HCT116 (cell line): ENCODE results near the gene MAP3K4. TPM values are rescaled to one million over a fixed set of nuclear protein-coding genes. Genes with fewer than 3 reads are reported as not detected.

ENCODE experiments used
- ATAC-seq: fragments of 200-7000 bp; cut with Tn5 transposase; 2 replicates; pipeline ENCODE4 v1.9.1; 2020; ENCODE audit warnings: mild to moderate bottlenecking, moderate library complexity
- BruUV-seq: library from RNA; stranded (reverse); fragments of 400-500 nt; replicated peaks from 2 replicates; lab custom pipeline; 2021; lab: Mats Ljungman, UMichigan
- CTCF ChIA-PET: fragments of 300-600 bp; sonication (Branson Sonifier 250); formaldehyde crosslinking; loops from one replicate; lab custom pipeline; 2021; ENCODE audit warnings: antibody characterized with exemption; lab: Charles Lee
- POLR2A ChIA-PET: fragments of 300-600, 350-600 bp; sonication (Branson Sonifier 250); formaldehyde crosslinking; loops from one replicate; lab custom pipeline; 2021; ENCODE audit warnings: antibody characterized with exemption; lab: Charles Lee
- RAD21 ChIA-PET, 2 experiments: fragments of 300-600 bp; sonication (Branson Sonifier 250); formaldehyde crosslinking; loops; one replicate each; lab custom pipeline; 2023; ENCODE audit warnings: low total read pairs in 2 of 2; ENCODE audit not compliant: uncharacterized antibody in 2 of 2, unreplicated experiment in 2 of 2, low non-redundant PET in 1 of 2; lab: Charles Lee
- DNase-seq: peaks from one replicate; pipeline ENCODE4 v3.0.0-alpha.2; 2010; ENCODE audit warnings: low read depth, low spot score
- H2AFZ ChIP-seq: fragments of 200-600 bp; shearing (Covaris generic), sonication (generic); 2 replicates; pipeline ENCODE4 v1.6.1; 2017; ENCODE audit warnings: low read depth, mixed run types, mixed read lengths, antibody characterized with exemption, low read length; ENCODE audit not compliant: poor library complexity, severe bottlenecking
- H3K27ac ChIP-seq: 2 replicates; pipeline ENCODE4 v1.5.1; 2012; ENCODE audit warnings: low read depth, low read length
- H3K27me3 ChIP-seq: fragments of 200-600 bp; sonication (generic); 2 replicates; pipeline ENCODE4 v1.6.1; 2016; ENCODE audit warnings: mixed run types, low read length, mixed read lengths; ENCODE audit not compliant: insufficient read depth
- H3K36me3 ChIP-seq, 2 experiments: fragments of 200-500 bp in 1 of 2; fragments of 200-600 bp in 1 of 2; sonication (Bioruptor generic) in 1 of 2; sonication (generic) in 1 of 2; 2 replicates each; pipeline versions ENCODE4 v1.5.1 to v1.6.1; 2014 to 2016; ENCODE audit warnings: low read length in 2 of 2, inconsistent platforms in 1 of 2, mixed read lengths in 1 of 2, mixed run types in 1 of 2; ENCODE audit not compliant: insufficient read depth in 2 of 2, control insufficient read depth in 1 of 2
- H3K4me1 ChIP-seq, 2 experiments: fragments of 200-600 bp in 1 of 2; sonication (generic) in 1 of 2; 2 replicates each; pipeline versions ENCODE4 v1.5.1 to v1.6.1; 2012 to 2017; ENCODE audit warnings: low read length in 2 of 2, inconsistent platforms in 1 of 2, mild to moderate bottlenecking in 1 of 2, mixed read lengths in 1 of 2, mixed run types in 1 of 2, moderate library complexity in 1 of 2; ENCODE audit not compliant: insufficient read depth in 2 of 2, control insufficient read depth in 1 of 2
- H3K4me2 ChIP-seq: fragments of 200-600 bp; sonication (generic); 2 replicates; pipeline ENCODE4 v1.6.1; 2017; ENCODE audit warnings: mixed run types, low read length, mixed read lengths
- H3K4me3 ChIP-seq, 2 experiments: fragments of 200-600 bp in 1 of 2; sonication (generic) in 1 of 2; replicated peaks in 1 of 2; 2 replicates each; pipeline ENCODE4 v1.5.1; 2011 to 2016; ENCODE audit warnings: low read length in 2 of 2, control low read depth in 1 of 2, low read depth in 1 of 2, mild to moderate bottlenecking in 1 of 2, mixed read lengths in 1 of 2, mixed run types in 1 of 2
- H3K79me2 ChIP-seq: fragments of 200-600 bp; sonication (generic); 2 replicates; pipeline ENCODE4 v1.6.1; 2017; ENCODE audit warnings: mild to moderate bottlenecking, mixed run types, low read length, moderate library complexity, mixed read lengths; ENCODE audit not compliant: insufficient read depth
- H3K9ac ChIP-seq: fragments of 200-600 bp; sonication (generic); 2 replicates; pipeline ENCODE4 v1.6.1; 2016; ENCODE audit warnings: low read length, mixed read lengths
- H3K9me2 ChIP-seq: fragments of 200-600 bp; sonication (generic), shearing (Covaris generic); 2 replicates; pipeline ENCODE4 v1.6.1; 2017; ENCODE audit warnings: mixed run types, mild to moderate bottlenecking, moderate library complexity; ENCODE audit not compliant: insufficient read depth
- H3K9me3 ChIP-seq, 2 experiments: fragments of 200-500 bp in 1 of 2; fragments of 200-600 bp in 1 of 2; sonication (Bioruptor generic) in 1 of 2; sonication (generic) in 1 of 2; 2 replicates each; pipeline ENCODE4 v1.6.1; 2014 to 2017; ENCODE audit warnings: low read length in 2 of 2, mixed read lengths in 2 of 2, inconsistent platforms in 1 of 2, low read depth in 1 of 2, mild to moderate bottlenecking in 1 of 2, mixed run types in 1 of 2, moderate library complexity in 1 of 2; ENCODE audit not compliant: control insufficient read depth in 1 of 2, insufficient read depth in 1 of 2
- H4K20me1 ChIP-seq: fragments of 200-600 bp; sonication (generic), shearing (Covaris generic); 2 replicates; pipeline ENCODE4 v1.6.1; 2017; ENCODE audit warnings: mixed run types, mild to moderate bottlenecking, moderate library complexity; ENCODE audit not compliant: insufficient read depth
- CBX3 ChIP-seq: IDR thresholded peaks from 2 replicates; pipeline ENCODE4 v1.6.1; 2012; ENCODE audit warnings: low read depth
- EGR1 ChIP-seq: IDR thresholded peaks from 2 replicates; pipeline ENCODE4 v1.6.1; 2012; ENCODE audit warnings: low read depth
- ELF1 ChIP-seq: IDR thresholded peaks from 2 replicates; pipeline ENCODE4 v1.6.1; 2012; ENCODE audit warnings: low read depth, borderline replicate concordance
- FOSL1 ChIP-seq: IDR thresholded peaks from 2 replicates; pipeline ENCODE4 v1.6.1; 2012; ENCODE audit warnings: low read depth
- JUND ChIP-seq: IDR thresholded peaks from 2 replicates; pipeline ENCODE4 v1.6.1; 2012
- POLR2AphosphoS5 ChIP-seq: IDR thresholded peaks from 2 replicates; pipeline ENCODE4 v1.6.1; 2011; ENCODE audit warnings: mild to moderate bottlenecking, low read depth, low read length, moderate library complexity
- SIN3A ChIP-seq: IDR thresholded peaks from 2 replicates; pipeline ENCODE4 v1.6.1; 2012; ENCODE audit warnings: low read depth
- SP1 ChIP-seq: IDR thresholded peaks from 2 replicates; pipeline ENCODE4 v1.6.1; 2012; ENCODE audit warnings: low read depth
- TCF7L2 ChIP-seq: IDR thresholded peaks from 2 replicates; pipeline ENCODE4 v1.7.0; 2011; ENCODE audit warnings: borderline replicate concordance, inconsistent platforms; ENCODE audit not compliant: insufficient read depth, insufficient read length; ENCODE audit errors: extremely low read depth
- ZNF274 ChIP-seq: fragments of 200-500 bp; sonication (Bioruptor generic); IDR thresholded peaks from 2 replicates; pipeline ENCODE4 v1.6.1; 2014; ENCODE audit warnings: mild to moderate bottlenecking, low read depth, low read length, inconsistent platforms
- intact Hi-C: fragments of 100-400 bp; cut with micrococcal nuclease; formaldehyde crosslinking; loops from 2 replicates; pipeline ENCODE4 v1.10.0; 2022
- total RNA-seq: library from RNA; stranded (reverse); gene quantifications from one replicate; pipeline ENCODE4 v1.2.1, GENCODE V29; 2021; ENCODE audit not compliant: unreplicated experiment
- TF ChIP-seq, protein P1 (sequence below): IDR thresholded peaks from 2 replicates; pipeline ENCODE4 v1.6.1; 2012
- TF ChIP-seq, protein P2 (sequence below), 3 experiments: fragments of 200-600 bp in 1 of 3; sonication (generic) in 1 of 3; IDR thresholded peaks in 2 of 3; conservative IDR thresholded peaks in 1 of 3; 2 replicates each; pipeline ENCODE4 v1.5.1; 2012 to 2017; ENCODE audit warnings: low read depth in 2 of 3, low read length in 2 of 3, antibody characterized with exemption in 1 of 3, borderline replicate concordance in 1 of 3, control low read depth in 1 of 3, mild to moderate bottlenecking in 1 of 3, mixed read lengths in 1 of 3, mixed run types in 1 of 3, moderate library complexity in 1 of 3; ENCODE audit not compliant: insufficient read depth in 1 of 3

The MAP3K4 gene
- total RNA-seq, 1 experiment from 2014 or later = 46.5 TPM

DNA sequence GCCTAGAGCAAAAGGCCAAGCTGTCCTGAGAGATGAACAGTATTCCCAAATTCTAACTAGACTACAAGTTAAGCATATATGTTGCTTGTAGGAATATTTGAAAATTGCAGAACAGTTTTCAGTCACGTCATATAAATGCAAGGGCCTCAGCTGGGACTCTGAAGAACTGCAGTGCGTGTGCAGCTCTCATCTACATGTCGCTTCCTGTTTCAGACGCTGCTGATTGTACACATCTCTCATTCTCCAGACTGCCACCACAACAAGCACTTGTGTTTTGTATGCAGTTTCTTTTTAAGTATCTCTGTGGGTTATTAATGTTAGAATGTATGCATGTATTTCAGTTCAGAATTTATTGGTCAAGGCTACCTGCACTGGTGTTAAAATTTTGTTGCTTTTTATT lies 119.7 kb downstream of the MAP3K4 start:
- DNase-seq (no peak), ATAC-seq (no peak)
- Histone ChIP-seq H2AFZ (no peak overlapping the region), H3K4me2 (no peak overlapping the region), H3K9me2 (no peaks in the 10 kb centered on the region), H3K27me3 (no peaks in the 10 kb centered on the region), H4K20me1 (no peaks in the 10 kb centered on the region), H3K27ac (no peak overlapping the region), H3K9me3 (no peaks in the 10 kb centered on the region), H3K79me2 (no peaks in the 10 kb centered on the region), H3K9ac (no peak overlapping the region), H3K4me3 (no peak overlapping the region), H3K4me1 (no peaks in the 10 kb centered on the region), H3K36me3 (peaks cover 33 to 37% of the 10 kb centered on the region in 2 experiments)
- no TSS peak for BruUV-seq
- intact Hi-C loops = no loop called here
- RAD21 ChIA-PET = no interaction called here
- POLR2A ChIA-PET = no interaction called here
- CTCF ChIA-PET = no interaction called here
- TF ChIP-seq POLR2AphosphoS5 (no peak), SIN3A (no peak), FOSL1 (no peak), ELF1 (no peak), ZNF274 (no peak), TCF7L2 (no peak), EGR1 (no peak), SP1 (no peak), CBX3 (no peak), JUND (no peak)
- TF ChIP-seq, protein P1, sequence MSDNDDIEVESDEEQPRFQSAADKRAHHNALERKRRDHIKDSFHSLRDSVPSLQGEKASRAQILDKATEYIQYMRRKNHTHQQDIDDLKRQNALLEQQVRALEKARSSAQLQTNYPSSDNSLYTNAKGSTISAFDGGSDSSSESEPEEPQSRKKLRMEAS = no peak
- TF ChIP-seq, protein P2, sequence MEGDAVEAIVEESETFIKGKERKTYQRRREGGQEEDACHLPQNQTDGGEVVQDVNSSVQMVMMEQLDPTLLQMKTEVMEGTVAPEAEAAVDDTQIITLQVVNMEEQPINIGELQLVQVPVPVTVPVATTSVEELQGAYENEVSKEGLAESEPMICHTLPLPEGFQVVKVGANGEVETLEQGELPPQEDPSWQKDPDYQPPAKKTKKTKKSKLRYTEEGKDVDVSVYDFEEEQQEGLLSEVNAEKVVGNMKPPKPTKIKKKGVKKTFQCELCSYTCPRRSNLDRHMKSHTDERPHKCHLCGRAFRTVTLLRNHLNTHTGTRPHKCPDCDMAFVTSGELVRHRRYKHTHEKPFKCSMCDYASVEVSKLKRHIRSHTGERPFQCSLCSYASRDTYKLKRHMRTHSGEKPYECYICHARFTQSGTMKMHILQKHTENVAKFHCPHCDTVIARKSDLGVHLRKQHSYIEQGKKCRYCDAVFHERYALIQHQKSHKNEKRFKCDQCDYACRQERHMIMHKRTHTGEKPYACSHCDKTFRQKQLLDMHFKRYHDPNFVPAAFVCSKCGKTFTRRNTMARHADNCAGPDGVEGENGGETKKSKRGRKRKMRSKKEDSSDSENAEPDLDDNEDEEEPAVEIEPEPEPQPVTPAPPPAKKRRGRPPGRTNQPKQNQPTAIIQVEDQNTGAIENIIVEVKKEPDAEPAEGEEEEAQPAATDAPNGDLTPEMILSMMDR (IDR thresholded peaks at IDR 0.05 in 2 of 3, conservative IDR thresholded peaks at IDR 0.05 in 1 of 3; ENCODE audit: borderline replicate concordance in 1 of 3, insufficient read depth in 1 of 3, low read depth in 2 of 3, low read length in 2 of 3) = no peak
